ENCODE measurements around the gene ZNF789. TPM values are rescaled to one million over a fixed set of nuclear protein-coding genes. Genes with fewer than 3 reads are reported as not detected.

ZNF789 gene
- total RNA-seq, 1 experiment from 2014 or later = 15.0 TPM

- no peak overlapping the region for H3K4me3 Mint-ChIP-seq (ENCODE audit: unreplicated experiment)
Measured at GRCh38 chr7:99476107-99476506, 3.4 kb downstream of the ZNF789 start.

GRCh38 chr7:99478464-99479440, 6.1 kb downstream of the ZNF789 start:
- no peak for DNase-seq (ENCODE audit: unreplicated experiment)
- BruUV-seq (replicated peaks) = no TSS peak
- TF ChIP-seq, protein P1, sequence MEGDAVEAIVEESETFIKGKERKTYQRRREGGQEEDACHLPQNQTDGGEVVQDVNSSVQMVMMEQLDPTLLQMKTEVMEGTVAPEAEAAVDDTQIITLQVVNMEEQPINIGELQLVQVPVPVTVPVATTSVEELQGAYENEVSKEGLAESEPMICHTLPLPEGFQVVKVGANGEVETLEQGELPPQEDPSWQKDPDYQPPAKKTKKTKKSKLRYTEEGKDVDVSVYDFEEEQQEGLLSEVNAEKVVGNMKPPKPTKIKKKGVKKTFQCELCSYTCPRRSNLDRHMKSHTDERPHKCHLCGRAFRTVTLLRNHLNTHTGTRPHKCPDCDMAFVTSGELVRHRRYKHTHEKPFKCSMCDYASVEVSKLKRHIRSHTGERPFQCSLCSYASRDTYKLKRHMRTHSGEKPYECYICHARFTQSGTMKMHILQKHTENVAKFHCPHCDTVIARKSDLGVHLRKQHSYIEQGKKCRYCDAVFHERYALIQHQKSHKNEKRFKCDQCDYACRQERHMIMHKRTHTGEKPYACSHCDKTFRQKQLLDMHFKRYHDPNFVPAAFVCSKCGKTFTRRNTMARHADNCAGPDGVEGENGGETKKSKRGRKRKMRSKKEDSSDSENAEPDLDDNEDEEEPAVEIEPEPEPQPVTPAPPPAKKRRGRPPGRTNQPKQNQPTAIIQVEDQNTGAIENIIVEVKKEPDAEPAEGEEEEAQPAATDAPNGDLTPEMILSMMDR (IDR thresholded peaks at IDR 0.05; ENCODE audit: unreplicated experiment) = no peak
- no peaks in the 10 kb centered on the region for H3K4me1 Mint-ChIP-seq (ENCODE audit: insufficient read depth, unreplicated experiment)
- no peaks in the 10 kb centered on the region for H3K9me3 Mint-ChIP-seq (ENCODE audit: unreplicated experiment)
- intact Hi-C loops (cut with micrococcal nuclease) = loop anchor here (10.0 kb wide), 1 partner anchor 136 kb away; the partner anchor contains the start of gene ZSCAN25
- H3K27me3 Mint-ChIP-seq (ENCODE audit: insufficient read depth, unreplicated experiment) = no peaks in the 10 kb centered on the region
- peaks cover 58% of the 10 kb centered on the region for H3K36me3 Mint-ChIP-seq (ENCODE audit: insufficient read depth, unreplicated experiment)
- POLR2A ChIA-PET = no interaction called here
- CTCF ChIA-PET = no interaction called here
- H3K27ac Mint-ChIP-seq (ENCODE audit: low read depth, unreplicated experiment) = no peak overlapping the region
- no peak overlapping the region for H3K4me3 Mint-ChIP-seq (ENCODE audit: unreplicated experiment)

More at GRCh38 chr7:99476107-99476506, 3.4 kb downstream of the ZNF789 start:
- intact Hi-C loops (cut with micrococcal nuclease) = loop anchor here (10.0 kb wide), 1 partner anchor 139 kb away; the partner anchor contains the start of gene ZSCAN25
- DNase-seq (ENCODE audit: unreplicated experiment) = no peak
- TF ChIP-seq, protein P1 (IDR thresholded peaks at IDR 0.05; ENCODE audit: unreplicated experiment) = no peak
- CTCF ChIA-PET = interaction anchor here (1.5 kb wide), 1 partner anchor 11 kb away, joined by 3 read pairs; no protein-coding TSS in a partner anchor
- no peaks in the 10 kb centered on the region for H3K9me3 Mint-ChIP-seq (ENCODE audit: unreplicated experiment)
- H3K27me3 Mint-ChIP-seq (ENCODE audit: insufficient read depth, unreplicated experiment) = no peaks in the 10 kb centered on the region
- no TSS peak for BruUV-seq (replicated peaks)
- no peaks in the 10 kb centered on the region for H3K4me1 Mint-ChIP-seq (ENCODE audit: insufficient read depth, unreplicated experiment)
- H3K36me3 Mint-ChIP-seq (ENCODE audit: insufficient read depth, unreplicated experiment) = peaks cover 46% of the 10 kb centered on the region
- POLR2A ChIA-PET = interaction anchor here (0.8 kb wide), 1 partner anchor 24 kb away, joined by 4 read pairs; the partner anchor contains the start of gene ZNF394
- no peak overlapping the region for H3K27ac Mint-ChIP-seq (ENCODE audit: low read depth, unreplicated experiment)

DNA sequence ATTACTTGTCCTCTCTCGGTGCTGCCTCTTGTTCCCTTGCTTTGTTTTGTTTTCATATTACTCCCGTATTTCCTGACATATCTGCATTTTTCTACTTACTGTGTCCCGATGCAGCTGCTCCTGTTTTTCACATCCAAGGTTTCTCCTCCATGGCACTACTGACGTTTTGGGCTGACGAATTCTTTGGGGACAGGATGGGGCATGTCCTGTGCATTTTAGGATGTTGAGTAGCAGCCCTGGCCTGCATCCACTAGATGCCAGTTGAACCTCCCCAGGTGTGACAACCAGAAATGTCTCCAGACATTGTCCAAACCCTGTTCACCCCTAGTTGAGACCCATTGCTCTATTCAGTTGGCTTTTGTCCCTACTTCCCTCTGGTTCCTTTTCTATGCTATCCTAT, 12.4 kb downstream of the ZNF789 start:
- peaks cover 8% of the 10 kb centered on the region for H3K9me3 Mint-ChIP-seq (ENCODE audit: unreplicated experiment)
- peaks cover 6% of the 10 kb centered on the region for H3K4me1 Mint-ChIP-seq (ENCODE audit: insufficient read depth, unreplicated experiment)
- no peak for DNase-seq (ENCODE audit: unreplicated experiment)
- no peak overlapping the region for H3K27ac Mint-ChIP-seq (ENCODE audit: low read depth, unreplicated experiment)
- no TSS peak for BruUV-seq (replicated peaks)
- ChIA-PET POLR2A (interaction anchor here (0.9 to 3.2 kb wide), 2 partner anchors 11 to 15 kb away, joined by 4 to 18 read pairs; partner anchors contain the start of gene ZNF394), CTCF (no interaction called here)
- intact Hi-C loops (cut with micrococcal nuclease) = no loop called here
- H3K4me3 Mint-ChIP-seq (ENCODE audit: unreplicated experiment) = no peak overlapping the region
- H3K36me3 Mint-ChIP-seq (ENCODE audit: insufficient read depth, unreplicated experiment) = peaks cover 27% of the 10 kb centered on the region
- H3K27me3 Mint-ChIP-seq (ENCODE audit: insufficient read depth, unreplicated experiment) = no peaks in the 10 kb centered on the region
- TF ChIP-seq, protein P1 (IDR thresholded peaks at IDR 0.05; ENCODE audit: unreplicated experiment) = no peak

DNA sequence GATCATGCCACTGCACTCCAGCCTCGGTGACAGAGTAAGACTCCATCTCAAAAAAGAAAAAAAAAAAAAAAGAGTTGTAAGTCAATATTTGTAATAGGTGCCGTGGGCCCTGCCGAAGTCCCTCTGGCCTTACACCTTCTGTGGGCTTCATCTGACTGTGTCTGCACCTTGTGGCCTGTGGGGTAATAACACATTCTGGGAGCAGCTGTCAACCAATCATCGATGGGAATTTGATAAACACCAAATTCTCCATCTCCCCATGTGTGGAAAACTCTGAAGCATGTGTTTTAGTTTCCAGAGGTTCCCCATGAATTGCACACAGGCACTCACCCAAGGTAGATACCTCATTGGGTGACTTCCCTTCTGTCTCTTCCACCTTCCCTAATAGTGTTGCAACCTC, 16.5 kb downstream of the ZNF789 start:
- CTCF ChIA-PET = no interaction called here
- intact Hi-C loops (cut with micrococcal nuclease) = no loop called here

More for the DNA sequence above, 16.5 kb downstream of the ZNF789 start:
- H3K27me3 Mint-ChIP-seq (ENCODE audit: insufficient read depth, unreplicated experiment) = no peaks in the 10 kb centered on the region
- H3K9me3 Mint-ChIP-seq (ENCODE audit: unreplicated experiment) = peaks cover 8% of the 10 kb centered on the region
- H3K36me3 Mint-ChIP-seq (ENCODE audit: insufficient read depth, unreplicated experiment) = peaks cover 37% of the 10 kb centered on the region
- no peak overlapping the region for H3K4me3 Mint-ChIP-seq (ENCODE audit: unreplicated experiment)
- no peak overlapping the region for H3K27ac Mint-ChIP-seq (ENCODE audit: low read depth, unreplicated experiment)
- POLR2A ChIA-PET = interaction anchor here (0.9 to 2.4 kb wide), 3 partner anchors 9 to 24 kb away, joined by 3 to 10 read pairs (median 4); partner anchors contain the start of genes ATP5MF and ZNF394
- BruUV-seq (replicated peaks) = no TSS peak
- DNase-seq (ENCODE audit: unreplicated experiment) = no peak
- H3K4me1 Mint-ChIP-seq (ENCODE audit: insufficient read depth, unreplicated experiment) = peaks cover 6% of the 10 kb centered on the region
- TF ChIP-seq, protein P1 (IDR thresholded peaks at IDR 0.05; ENCODE audit: unreplicated experiment) = no peak
